ENCODE results near the gene HECA.

- TF ChIP-seq SUZ12 (IDR thresholded peaks at IDR 0.05; ENCODE audit: extremely low read depth, insufficient read depth, insufficient read length) (no peak), ZNF274 (IDR thresholded peaks at IDR 0.05; ENCODE audit: low read depth, low read length) (no peak), YY1 (IDR thresholded peaks at IDR 0.05; ENCODE audit: insufficient read depth, insufficient read length) (no peak)
Observed at GRCh38 chr6:139126931-139127330, 7.9 kb upstream of the HECA start.

Data from NT2/D1 (cell line).